C4-2B (cell line): Measurements from ENCODE around the gene CTNNA1.

ENCODE experiments used
- ZFX ChIP-seq: fragments of 450-650 bp; IDR thresholded peaks from 2 replicates; pipeline ENCODE4 v1.6.1; 2017
- TF ChIP-seq, protein P1 (sequence below): fragments of 450-650 bp; conservative IDR thresholded peaks from 2 replicates; pipeline ENCODE4 v1.5.1; 2017; ENCODE audit warnings: mild to moderate bottlenecking

DNA sequence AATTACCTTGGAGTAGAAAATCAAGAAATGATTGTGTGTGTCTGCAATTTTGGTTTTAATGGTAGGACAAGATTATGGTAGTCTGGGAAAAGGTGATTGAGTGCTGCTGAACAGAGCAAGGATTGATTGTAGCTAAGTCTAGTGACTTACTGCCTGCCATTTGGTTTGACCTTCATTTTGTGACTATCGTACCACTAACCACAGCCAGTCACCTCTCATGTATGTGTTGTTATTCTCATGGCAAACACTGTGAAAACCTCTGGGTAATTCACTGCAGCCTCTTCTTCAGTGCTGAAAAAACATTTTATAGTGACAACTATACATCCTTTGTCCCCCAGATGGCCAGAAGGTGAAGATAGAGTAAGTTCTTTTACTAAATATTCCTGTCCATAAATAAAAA is 37.5 kb downstream of the CTNNA1 start:
- TF ChIP-seq, protein P1, sequence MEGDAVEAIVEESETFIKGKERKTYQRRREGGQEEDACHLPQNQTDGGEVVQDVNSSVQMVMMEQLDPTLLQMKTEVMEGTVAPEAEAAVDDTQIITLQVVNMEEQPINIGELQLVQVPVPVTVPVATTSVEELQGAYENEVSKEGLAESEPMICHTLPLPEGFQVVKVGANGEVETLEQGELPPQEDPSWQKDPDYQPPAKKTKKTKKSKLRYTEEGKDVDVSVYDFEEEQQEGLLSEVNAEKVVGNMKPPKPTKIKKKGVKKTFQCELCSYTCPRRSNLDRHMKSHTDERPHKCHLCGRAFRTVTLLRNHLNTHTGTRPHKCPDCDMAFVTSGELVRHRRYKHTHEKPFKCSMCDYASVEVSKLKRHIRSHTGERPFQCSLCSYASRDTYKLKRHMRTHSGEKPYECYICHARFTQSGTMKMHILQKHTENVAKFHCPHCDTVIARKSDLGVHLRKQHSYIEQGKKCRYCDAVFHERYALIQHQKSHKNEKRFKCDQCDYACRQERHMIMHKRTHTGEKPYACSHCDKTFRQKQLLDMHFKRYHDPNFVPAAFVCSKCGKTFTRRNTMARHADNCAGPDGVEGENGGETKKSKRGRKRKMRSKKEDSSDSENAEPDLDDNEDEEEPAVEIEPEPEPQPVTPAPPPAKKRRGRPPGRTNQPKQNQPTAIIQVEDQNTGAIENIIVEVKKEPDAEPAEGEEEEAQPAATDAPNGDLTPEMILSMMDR: no peak
- TF ChIP-seq ZFX: no peak
